ENCODE measurements around the gene PGP.

The PGP gene

GRCh38 chr16:2186064-2186463 is 28.6 kb downstream of the PGP start:
- DNase-seq (ENCODE audit: low read depth): no peak
- H3K4me3 ChIP-seq (replicated peaks; ENCODE audit: low read depth, low read length): no peak overlapping the region
- TF ChIP-seq CTCF (IDR thresholded peaks at IDR 0.05; ENCODE audit: low read length, missing control alignments): no peak

- H3K4me3 ChIP-seq (replicated peaks; ENCODE audit: low read depth, low read length): no peak overlapping the region
These were observed 29.7 kb downstream of the PGP start for GRCh38 chr16:2184962-2185361.

GRCh38 chr16:2184346-2184745 is 30.3 kb downstream of the PGP start:
- TF ChIP-seq CTCF (IDR thresholded peaks at IDR 0.05; ENCODE audit: low read length, missing control alignments): no peak
- DNase-seq (ENCODE audit: low read depth): no peak
- no peak overlapping the region for H3K4me3 ChIP-seq (replicated peaks; ENCODE audit: low read depth, low read length)

More at GRCh38 chr16:2184962-2185361, 29.7 kb downstream of the PGP start:
- DNase-seq (ENCODE audit: low read depth): no peak
- TF ChIP-seq CTCF (IDR thresholded peaks at IDR 0.05; ENCODE audit: low read length, missing control alignments): no peak

DNA sequence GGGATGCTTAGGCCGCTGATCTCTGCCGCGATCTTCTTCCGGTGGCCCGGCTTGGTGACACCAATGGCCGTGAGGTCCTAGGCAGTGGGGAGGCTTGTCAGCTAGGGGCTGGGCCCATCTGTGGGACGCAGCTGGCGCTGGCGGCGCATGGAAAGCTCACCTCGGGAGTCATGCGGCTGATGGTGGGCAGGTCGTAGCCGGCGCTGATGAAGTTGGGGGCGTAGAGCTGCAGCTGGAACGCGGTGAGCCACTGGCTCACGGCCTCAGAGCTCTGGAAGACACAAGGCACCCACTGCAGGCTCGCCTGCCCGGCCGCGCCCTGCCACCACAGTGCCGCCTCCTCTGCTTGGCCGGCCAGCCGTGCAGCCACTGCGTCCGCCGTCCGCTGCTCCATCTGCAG is 31.0 kb downstream of the PGP start:
- H3K4me3 ChIP-seq (replicated peaks; ENCODE audit: low read depth, low read length): no peak overlapping the region
- no peak for DNase-seq (ENCODE audit: low read depth)
- no peak for TF ChIP-seq CTCF (IDR thresholded peaks at IDR 0.05; ENCODE audit: low read length, missing control alignments)

DNA sequence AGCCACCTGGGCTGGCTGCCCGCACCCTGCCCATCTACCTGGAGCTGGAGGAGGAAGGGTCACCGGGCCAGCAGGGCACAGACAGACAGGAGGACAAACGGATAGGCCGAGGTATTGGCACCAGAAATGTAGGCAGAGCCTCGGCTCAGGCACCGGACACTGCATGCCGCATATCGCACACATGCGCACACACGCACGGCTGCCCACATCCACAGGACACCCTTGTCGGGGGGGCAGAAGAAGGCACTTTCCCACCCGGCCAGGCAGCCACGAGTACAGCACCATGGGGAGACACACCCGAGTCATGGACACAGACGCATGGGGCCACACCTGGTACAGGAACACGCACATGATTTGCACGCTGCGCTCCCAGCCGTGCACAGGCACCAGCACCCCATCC is 32.7 kb downstream of the PGP start:
- H3K4me3 ChIP-seq (replicated peaks; ENCODE audit: low read depth, low read length): no peak overlapping the region
- no peak for TF ChIP-seq CTCF (IDR thresholded peaks at IDR 0.05; ENCODE audit: low read length, missing control alignments)
- DNase-seq (ENCODE audit: low read depth): no peak

DNA sequence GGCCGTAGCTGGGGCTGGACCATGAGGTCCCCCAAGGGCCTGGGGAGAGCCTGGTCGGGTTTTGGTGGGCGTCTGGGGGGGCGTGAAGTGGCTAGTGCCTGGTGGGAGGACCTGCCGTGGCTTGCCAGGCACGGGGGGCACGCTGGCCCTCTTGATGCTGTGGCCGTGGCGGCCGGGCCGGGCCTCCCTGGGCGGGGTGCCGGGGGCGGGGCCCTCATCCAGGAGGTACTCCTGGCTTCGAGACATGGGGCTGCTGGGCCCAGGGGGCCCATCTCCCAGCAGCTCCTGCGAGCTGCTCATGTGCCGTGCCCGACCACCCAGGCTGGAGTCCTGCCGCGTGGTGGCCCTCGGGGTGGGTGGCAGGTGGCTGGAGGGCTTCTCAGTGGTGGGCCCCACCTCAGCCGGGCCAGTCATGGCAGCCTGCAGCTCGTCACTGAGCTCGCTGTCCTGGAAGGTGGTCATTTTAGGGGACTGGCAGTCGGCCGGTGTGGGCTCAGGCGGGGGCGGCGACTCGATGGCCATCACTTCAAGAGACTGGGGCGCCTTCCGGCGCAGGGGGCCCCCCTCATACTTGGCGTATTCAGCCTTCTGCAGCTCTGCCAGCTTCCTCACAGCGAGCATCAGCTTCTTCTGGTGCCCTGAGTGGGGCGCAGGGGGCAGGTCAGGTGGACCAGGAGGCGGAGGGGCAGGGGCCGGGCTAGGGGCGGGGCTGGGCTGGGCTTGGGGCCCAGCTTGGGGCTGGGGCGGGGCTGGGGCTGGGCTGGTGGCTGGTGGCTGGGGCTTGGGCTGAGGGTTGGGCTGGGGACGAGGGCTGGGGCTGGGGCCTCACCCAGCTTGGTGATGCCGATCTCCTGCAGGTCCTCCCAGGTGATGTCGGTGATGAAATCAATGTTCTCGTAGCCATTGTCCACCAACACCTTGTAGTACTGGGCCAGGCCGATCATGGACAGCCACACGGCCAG is 33.4 kb downstream of the PGP start:
- no peak for DNase-seq (ENCODE audit: low read depth)
- TF ChIP-seq CTCF (IDR thresholded peaks at IDR 0.05; ENCODE audit: low read length, missing control alignments): no peak
- no peak overlapping the region for H3K4me3 ChIP-seq (replicated peaks; ENCODE audit: low read depth, low read length)

GRCh38 chr16:2180461-2180860 is 34.2 kb downstream of the PGP start:
- no peak overlapping the region for H3K4me3 ChIP-seq (replicated peaks; ENCODE audit: low read depth, low read length)
- DNase-seq (ENCODE audit: low read depth): no peak
- TF ChIP-seq CTCF (IDR thresholded peaks at IDR 0.05; ENCODE audit: low read length, missing control alignments): no peak
